ENCODE data around the gene HDAC1. TPM values are rescaled to one million over a fixed set of nuclear protein-coding genes. Genes with fewer than 3 reads are reported as not detected.

HDAC1 gene
- total and polyA plus RNA-seq, 4 donors, result 32.1 to 58.1 (median 45.2) TPM

DNA sequence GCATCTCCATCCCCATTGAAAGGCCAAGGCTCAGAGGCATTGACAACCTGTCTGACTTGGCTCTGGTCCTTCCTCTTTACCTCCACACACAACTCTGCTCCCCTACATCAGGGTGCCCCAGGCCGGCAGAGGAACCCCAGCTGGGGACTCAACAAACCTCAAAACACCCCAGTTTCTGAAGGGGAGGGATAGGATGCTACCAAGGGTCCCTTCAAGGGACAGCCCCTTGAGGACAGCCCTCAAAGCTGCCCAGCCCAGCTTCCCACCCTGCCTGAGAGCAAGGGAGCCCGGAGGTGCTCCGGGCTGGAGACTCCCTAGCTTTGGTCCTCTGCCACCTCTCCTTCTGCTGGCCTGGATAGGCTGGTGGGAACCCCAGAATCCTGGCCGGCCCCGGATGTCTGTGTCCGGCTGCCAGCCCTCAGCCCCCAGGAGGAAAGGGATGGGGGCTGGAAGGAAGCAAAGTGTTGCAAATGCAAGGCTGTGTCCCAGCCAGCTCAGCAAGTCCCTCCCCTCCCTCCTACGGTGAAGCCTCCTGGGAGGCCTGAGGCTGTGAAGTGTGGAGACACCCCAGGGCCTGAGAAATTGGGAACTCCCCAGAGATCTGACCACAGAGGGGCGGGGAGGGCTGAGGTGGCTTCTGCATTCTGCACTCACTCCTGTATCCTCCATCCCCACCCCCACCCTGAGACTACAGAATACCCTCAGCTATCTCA is 45.2 kb downstream of the HDAC1 start:
- H3K9ac ChIP-seq (ENCODE audit: low read depth in 1 of 2, low read length in 2 of 2), result no peak overlapping the region
- no peak for TF ChIP-seq EGR1 (IDR thresholded peaks at IDR 0.05; ENCODE audit: low read depth in 2 of 2)
- TF ChIP-seq JUND (IDR thresholded peaks at IDR 0.05), result no peak
- TF ChIP-seq, protein P1, sequence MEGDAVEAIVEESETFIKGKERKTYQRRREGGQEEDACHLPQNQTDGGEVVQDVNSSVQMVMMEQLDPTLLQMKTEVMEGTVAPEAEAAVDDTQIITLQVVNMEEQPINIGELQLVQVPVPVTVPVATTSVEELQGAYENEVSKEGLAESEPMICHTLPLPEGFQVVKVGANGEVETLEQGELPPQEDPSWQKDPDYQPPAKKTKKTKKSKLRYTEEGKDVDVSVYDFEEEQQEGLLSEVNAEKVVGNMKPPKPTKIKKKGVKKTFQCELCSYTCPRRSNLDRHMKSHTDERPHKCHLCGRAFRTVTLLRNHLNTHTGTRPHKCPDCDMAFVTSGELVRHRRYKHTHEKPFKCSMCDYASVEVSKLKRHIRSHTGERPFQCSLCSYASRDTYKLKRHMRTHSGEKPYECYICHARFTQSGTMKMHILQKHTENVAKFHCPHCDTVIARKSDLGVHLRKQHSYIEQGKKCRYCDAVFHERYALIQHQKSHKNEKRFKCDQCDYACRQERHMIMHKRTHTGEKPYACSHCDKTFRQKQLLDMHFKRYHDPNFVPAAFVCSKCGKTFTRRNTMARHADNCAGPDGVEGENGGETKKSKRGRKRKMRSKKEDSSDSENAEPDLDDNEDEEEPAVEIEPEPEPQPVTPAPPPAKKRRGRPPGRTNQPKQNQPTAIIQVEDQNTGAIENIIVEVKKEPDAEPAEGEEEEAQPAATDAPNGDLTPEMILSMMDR (IDR thresholded peaks at IDR 0.05; ENCODE audit: low read depth, low read length, missing input control), result no peak
- no peak for TF ChIP-seq TAF1 (conservative IDR thresholded peaks at IDR 0.05)
- TF ChIP-seq, protein P2, sequence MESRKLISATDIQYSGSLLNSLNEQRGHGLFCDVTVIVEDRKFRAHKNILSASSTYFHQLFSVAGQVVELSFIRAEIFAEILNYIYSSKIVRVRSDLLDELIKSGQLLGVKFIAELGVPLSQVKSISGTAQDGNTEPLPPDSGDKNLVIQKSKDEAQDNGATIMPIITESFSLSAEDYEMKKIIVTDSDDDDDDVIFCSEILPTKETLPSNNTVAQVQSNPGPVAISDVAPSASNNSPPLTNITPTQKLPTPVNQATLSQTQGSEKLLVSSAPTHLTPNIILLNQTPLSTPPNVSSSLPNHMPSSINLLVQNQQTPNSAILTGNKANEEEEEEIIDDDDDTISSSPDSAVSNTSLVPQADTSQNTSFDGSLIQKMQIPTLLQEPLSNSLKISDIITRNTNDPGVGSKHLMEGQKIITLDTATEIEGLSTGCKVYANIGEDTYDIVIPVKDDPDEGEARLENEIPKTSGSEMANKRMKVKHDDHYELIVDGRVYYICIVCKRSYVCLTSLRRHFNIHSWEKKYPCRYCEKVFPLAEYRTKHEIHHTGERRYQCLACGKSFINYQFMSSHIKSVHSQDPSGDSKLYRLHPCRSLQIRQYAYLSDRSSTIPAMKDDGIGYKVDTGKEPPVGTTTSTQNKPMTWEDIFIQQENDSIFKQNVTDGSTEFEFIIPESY (IDR thresholded peaks at IDR 0.05), result no peak
- TF ChIP-seq SP1 (IDR thresholded peaks at IDR 0.05), result no peak
- TF ChIP-seq, protein P3, sequence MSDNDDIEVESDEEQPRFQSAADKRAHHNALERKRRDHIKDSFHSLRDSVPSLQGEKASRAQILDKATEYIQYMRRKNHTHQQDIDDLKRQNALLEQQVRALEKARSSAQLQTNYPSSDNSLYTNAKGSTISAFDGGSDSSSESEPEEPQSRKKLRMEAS (IDR thresholded peaks at IDR 0.05), result no peak
- no peak for TF ChIP-seq YY1 (IDR thresholded peaks at IDR 0.05)
- no peak for TF ChIP-seq GABPA (IDR thresholded peaks at IDR 0.05 in 1 of 2, conservative IDR thresholded peaks at IDR 0.05 in 1 of 2)
- no peak for TF ChIP-seq HNF4A (conservative IDR thresholded peaks at IDR 0.05)
- TF ChIP-seq, protein P4, sequence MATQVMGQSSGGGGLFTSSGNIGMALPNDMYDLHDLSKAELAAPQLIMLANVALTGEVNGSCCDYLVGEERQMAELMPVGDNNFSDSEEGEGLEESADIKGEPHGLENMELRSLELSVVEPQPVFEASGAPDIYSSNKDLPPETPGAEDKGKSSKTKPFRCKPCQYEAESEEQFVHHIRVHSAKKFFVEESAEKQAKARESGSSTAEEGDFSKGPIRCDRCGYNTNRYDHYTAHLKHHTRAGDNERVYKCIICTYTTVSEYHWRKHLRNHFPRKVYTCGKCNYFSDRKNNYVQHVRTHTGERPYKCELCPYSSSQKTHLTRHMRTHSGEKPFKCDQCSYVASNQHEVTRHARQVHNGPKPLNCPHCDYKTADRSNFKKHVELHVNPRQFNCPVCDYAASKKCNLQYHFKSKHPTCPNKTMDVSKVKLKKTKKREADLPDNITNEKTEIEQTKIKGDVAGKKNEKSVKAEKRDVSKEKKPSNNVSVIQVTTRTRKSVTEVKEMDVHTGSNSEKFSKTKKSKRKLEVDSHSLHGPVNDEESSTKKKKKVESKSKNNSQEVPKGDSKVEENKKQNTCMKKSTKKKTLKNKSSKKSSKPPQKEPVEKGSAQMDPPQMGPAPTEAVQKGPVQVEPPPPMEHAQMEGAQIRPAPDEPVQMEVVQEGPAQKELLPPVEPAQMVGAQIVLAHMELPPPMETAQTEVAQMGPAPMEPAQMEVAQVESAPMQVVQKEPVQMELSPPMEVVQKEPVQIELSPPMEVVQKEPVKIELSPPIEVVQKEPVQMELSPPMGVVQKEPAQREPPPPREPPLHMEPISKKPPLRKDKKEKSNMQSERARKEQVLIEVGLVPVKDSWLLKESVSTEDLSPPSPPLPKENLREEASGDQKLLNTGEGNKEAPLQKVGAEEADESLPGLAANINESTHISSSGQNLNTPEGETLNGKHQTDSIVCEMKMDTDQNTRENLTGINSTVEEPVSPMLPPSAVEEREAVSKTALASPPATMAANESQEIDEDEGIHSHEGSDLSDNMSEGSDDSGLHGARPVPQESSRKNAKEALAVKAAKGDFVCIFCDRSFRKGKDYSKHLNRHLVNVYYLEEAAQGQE (IDR thresholded peaks at IDR 0.05), result no peak
- no peak for TF ChIP-seq RAD21 (IDR thresholded peaks at IDR 0.05)
- peak overlapping the region; percentile 28 to 40 for H3K27ac ChIP-seq (ENCODE audit: low read depth in 1 of 2, low read length in 2 of 2)
- WGBS, result 66% methylated on average over 8 of the region's 8 CpGs
- DNase-seq (ENCODE audit: low spot score), result no peak
- no peaks in the 10 kb centered on the region for H3K9me3 ChIP-seq (ENCODE audit: control insufficient read depth in 4 of 4, low read length in 3 of 4)
- no peaks in the 10 kb centered on the region for H3K27me3 ChIP-seq (ENCODE audit: control insufficient read depth in 4 of 4, insufficient read depth in 4 of 4, low read length in 3 of 4)
- H3K36me3 ChIP-seq (ENCODE audit: control insufficient read depth in 4 of 4, insufficient read depth in 3 of 4, low read depth in 1 of 4, low read length in 3 of 4), result peaks cover 0 to 10% (median 4%) of the 10 kb centered on the region in 4 donors
- no peak overlapping the region for H3K4me3 ChIP-seq (ENCODE audit: low read depth in 1 of 3, low read length in 3 of 3)
- H3K4me1 ChIP-seq (ENCODE audit: control insufficient read depth in 4 of 4, insufficient read depth in 4 of 4, low read length in 3 of 4), result peaks cover 2 to 22% (median 8%) of the 10 kb centered on the region in 4 donors

All from liver (tissue), 9 donors.